ENCODE data around the gene KIAA0408.

DNA sequence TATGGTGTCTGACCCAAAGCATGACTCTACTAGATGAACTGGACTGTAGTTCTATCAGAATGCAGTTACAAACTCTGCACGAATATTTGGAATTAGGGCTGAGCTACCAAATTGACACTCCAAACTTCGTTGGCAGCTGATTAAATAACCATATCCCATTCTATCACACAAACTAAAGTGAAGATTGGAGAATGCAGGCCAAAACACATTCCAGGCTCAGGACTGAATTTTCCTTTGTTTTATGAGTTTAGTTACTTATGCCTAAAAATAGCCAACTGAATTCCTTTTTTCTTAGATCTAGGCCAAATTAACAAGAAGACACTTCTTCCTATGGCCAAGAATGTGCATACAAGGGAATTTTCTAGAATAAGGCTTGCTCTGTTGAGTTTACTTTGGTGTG, 9.7 kb upstream of the KIAA0408 start:
- TF ChIP-seq, protein P1, sequence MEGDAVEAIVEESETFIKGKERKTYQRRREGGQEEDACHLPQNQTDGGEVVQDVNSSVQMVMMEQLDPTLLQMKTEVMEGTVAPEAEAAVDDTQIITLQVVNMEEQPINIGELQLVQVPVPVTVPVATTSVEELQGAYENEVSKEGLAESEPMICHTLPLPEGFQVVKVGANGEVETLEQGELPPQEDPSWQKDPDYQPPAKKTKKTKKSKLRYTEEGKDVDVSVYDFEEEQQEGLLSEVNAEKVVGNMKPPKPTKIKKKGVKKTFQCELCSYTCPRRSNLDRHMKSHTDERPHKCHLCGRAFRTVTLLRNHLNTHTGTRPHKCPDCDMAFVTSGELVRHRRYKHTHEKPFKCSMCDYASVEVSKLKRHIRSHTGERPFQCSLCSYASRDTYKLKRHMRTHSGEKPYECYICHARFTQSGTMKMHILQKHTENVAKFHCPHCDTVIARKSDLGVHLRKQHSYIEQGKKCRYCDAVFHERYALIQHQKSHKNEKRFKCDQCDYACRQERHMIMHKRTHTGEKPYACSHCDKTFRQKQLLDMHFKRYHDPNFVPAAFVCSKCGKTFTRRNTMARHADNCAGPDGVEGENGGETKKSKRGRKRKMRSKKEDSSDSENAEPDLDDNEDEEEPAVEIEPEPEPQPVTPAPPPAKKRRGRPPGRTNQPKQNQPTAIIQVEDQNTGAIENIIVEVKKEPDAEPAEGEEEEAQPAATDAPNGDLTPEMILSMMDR (conservative IDR thresholded peaks at IDR 0.05; ENCODE audit: low read depth, low read length) = no peak
- no peak for TF ChIP-seq EZH2phosphoT487 (IDR thresholded peaks at IDR 0.05; ENCODE audit: borderline replicate concordance, low read length)
